C4-2B (cell line): ENCODE results near the gene DNAH1.

Source experiments
- CTCF ChIP-seq: fragments of 450-650 bp; conservative IDR thresholded peaks from 2 replicates; pipeline ENCODE4 v1.5.1; 2017; ENCODE audit warnings: mild to moderate bottlenecking
- ZFX ChIP-seq: fragments of 450-650 bp; IDR thresholded peaks from 2 replicates; pipeline ENCODE4 v1.6.1; 2017

- TF ChIP-seq CTCF (no peak), ZFX (no peak)
Observed at GRCh38 chr3:52442409-52443267, 126.5 kb downstream of the DNAH1 start.
